Cardiac septum (tissue), 1 donor: Measurements from ENCODE around the gene MIPEP. TPM values are rescaled to one million over a fixed set of nuclear protein-coding genes. Genes with fewer than 3 reads are reported as not detected.
"Not testable (repeated sequence)": the region's sequence is repeated elsewhere in the genome, so short reads cannot be mapped to it uniquely, and the experiment has no call there.

Experiments used
- DNase-seq: peaks from one replicate; pipeline ENCODE4 v3.0.0-alpha.2; 2020; ENCODE audit warnings: low spot score
- intact Hi-C: fragments of 100-400 bp; cut with DNase I; formaldehyde crosslinking; loops from one replicate; pipeline ENCODE4 v1.14.0; 2022
- long read RNA-seq: library from polyadenylated mRNA; unstranded; transcript quantifications from one replicate; pipeline ENCODE4 v2.0.0, GENCODE V29; 2021
- total RNA-seq: library from RNA; stranded (reverse); fragmentation: NEBNext Ultra II Directional; extraction: Animal tissue kit (Norgen Biotek cat#: 25700); gene quantifications from one replicate; pipeline ENCODE4 v1.2.1, GENCODE V29; 2021
- donor health status: DM: no; HTN: no; CAD: no.

MIPEP gene
- total RNA-seq: 30.4 TPM
- long read RNA-seq, transcript MIPEP-201 (19 exons, 2,400 nt): major isoform, 39 of 47 reads
- long read RNA-seq, partial matches to known transcripts: 4 of 47 reads
- long read RNA-seq, other reads (novel, unspliced or antisense): 4 of 47 reads

GRCh38 chr13:23888658-23889614 lies at the start of gene MIPEP:
Gene MIPEP (minus strand): TSS chr13:23889400. CDS start chr13:23889320, 80 bp downstream.
- intact Hi-C loops: loop anchor here (5.0 kb wide), 1 partner anchor 422 kb away; no protein-coding TSS in a partner anchor
- peak; percentile 95 for DNase-seq

GRCh38 chr13:23934520-23934919 lies 45.3 kb upstream of the MIPEP start:
- DNase-seq: no peak
- intact Hi-C loops: no loop called here

- intact Hi-C loops: no loop called here
- no peak for DNase-seq
These were observed 39.8 kb upstream of the MIPEP start for GRCh38 chr13:23928985-23929384.

- intact Hi-C loops: loop anchor here (5.0 kb wide), 1 partner anchor 299 kb away; no protein-coding TSS in a partner anchor
These were observed 33.8 kb upstream of the MIPEP start for GRCh38 chr13:23923031-23923430.

GRCh38 chr13:23922005-23922932 lies 33.1 kb upstream of the MIPEP start:
- intact Hi-C loops: loop anchor here (5.0 kb wide), 1 partner anchor 300 kb away; no protein-coding TSS in a partner anchor
- DNase-seq: no peak

More at GRCh38 chr13:23923031-23923430, 33.8 kb upstream of the MIPEP start:
- DNase-seq: no peak

GRCh38 chr13:23921451-23921888 lies 32.3 kb upstream of the MIPEP start:
- intact Hi-C loops: loop anchor here (5.0 kb wide), 1 partner anchor 301 kb away; no protein-coding TSS in a partner anchor
- no peak for DNase-seq

- intact Hi-C loops: no loop called here
- no peak for DNase-seq
These were observed 29.8 kb upstream of the MIPEP start for GRCh38 chr13:23919006-23919405.

- DNase-seq: no peak
- intact Hi-C loops: no loop called here
These were observed 29.0 kb upstream of the MIPEP start for GRCh38 chr13:23918208-23918607.

- intact Hi-C loops: no loop called here
These were observed 26.1 kb upstream of the MIPEP start for GRCh38 chr13:23915308-23915707.

GRCh38 chr13:23912469-23912868 lies 23.3 kb upstream of the MIPEP start:
- no peak for DNase-seq
- intact Hi-C loops: no loop called here

More at GRCh38 chr13:23915308-23915707, 26.1 kb upstream of the MIPEP start:
- no peak for DNase-seq

GRCh38 chr13:23909606-23910005 lies 20.4 kb upstream of the MIPEP start:
- DNase-seq: no peak
- intact Hi-C loops: no loop called here

GRCh38 chr13:23905766-23906165 lies 16.6 kb upstream of the MIPEP start:
- intact Hi-C loops: no loop called here
- DNase-seq: no peak

- DNase-seq: no peak
- intact Hi-C loops: no loop called here
These were observed 14.7 kb upstream of the MIPEP start for GRCh38 chr13:23903906-23904280.

GRCh38 chr13:23902975-23903905 lies 14.0 kb upstream of the MIPEP start:
- no peak for DNase-seq
- intact Hi-C loops: no loop called here

- DNase-seq: no peak
- intact Hi-C loops: no loop called here
These were observed 12.2 kb upstream of the MIPEP start for GRCh38 chr13:23901365-23901764.

GRCh38 chr13:23899555-23899954 lies 10.4 kb upstream of the MIPEP start:
- no peak for DNase-seq
- intact Hi-C loops: no loop called here

- intact Hi-C loops: no loop called here
- DNase-seq: no peak
These were observed 8.9 kb upstream of the MIPEP start for GRCh38 chr13:23898101-23898500.

- intact Hi-C loops: not testable (repeated sequence)
These were observed 8.3 kb upstream of the MIPEP start, which contains the start of gene C1QTNF9B for GRCh38 chr13:23897452-23897919. Gene C1QTNF9B (minus strand): TSS chr13:23897502.

More at GRCh38 chr13:23897452-23897919, 8.3 kb upstream of the MIPEP start, which contains the start of gene C1QTNF9B:
- DNase-seq: not testable (repeated sequence)
